DND-41 (cell line): Measurements from ENCODE around the gene NHERF2.

Source experiments
- ATAC-seq: fragments of 200-7000 bp; cut with Tn5 transposase; 3 replicates; pipeline ENCODE4 v1.9.1; 2021; ENCODE audit warnings: low read depth; ENCODE audit not compliant: insufficient read depth
- DNase-seq: peaks from one replicate; pipeline ENCODE4 v3.0.0-alpha.2; 2020
- H2AFZ ChIP-seq: 2 replicates; pipeline ENCODE4 v1.6.0; 2012; ENCODE audit warnings: low read depth, low read length
- H3K27ac ChIP-seq: 2 replicates; pipeline ENCODE4 v1.5.1; 2012; ENCODE audit warnings: low read length, inconsistent platforms
- H3K27me3 ChIP-seq: fragments of 200-600 bp; sonication (generic); 2 replicates; pipeline ENCODE4 v1.6.0; 2012; ENCODE audit warnings: low read length, mild to moderate bottlenecking, inconsistent platforms; ENCODE audit not compliant: insufficient read depth, poor library complexity
- H3K36me3 ChIP-seq: 2 replicates; pipeline ENCODE4 v1.5.1; 2012; ENCODE audit warnings: low read length, inconsistent platforms; ENCODE audit not compliant: insufficient read depth
- H3K4me1 ChIP-seq: 2 replicates; pipeline ENCODE4 v1.5.1; 2012; ENCODE audit warnings: mild to moderate bottlenecking, low read length; ENCODE audit not compliant: insufficient read depth
- H3K4me2 ChIP-seq: 2 replicates; pipeline ENCODE4 v1.6.0; 2012; ENCODE audit warnings: mild to moderate bottlenecking, moderate library complexity, low read length, inconsistent platforms; ENCODE audit not compliant: insufficient read depth
- H3K4me3 ChIP-seq, 2 experiments: fragments of 200-600 bp in 1 of 2; shearing (Covaris generic) in 1 of 2; 2 replicates each; pipeline ENCODE4 v1.5.1; 2012 to 2016; ENCODE audit warnings: inconsistent platforms in 2 of 2, low read length in 2 of 2, mild to moderate bottlenecking in 2 of 2, low read depth in 1 of 2, moderate library complexity in 1 of 2
- H3K79me2 ChIP-seq: 2 replicates; pipeline ENCODE4 v1.6.0; 2012; ENCODE audit warnings: low read length, inconsistent platforms; ENCODE audit not compliant: insufficient read depth
- H3K9ac ChIP-seq: 2 replicates; pipeline ENCODE4 v1.6.0; 2012; ENCODE audit warnings: low read depth, mild to moderate bottlenecking, inconsistent platforms, low read length, moderate library complexity
- H3K9me3 ChIP-seq: 2 replicates; pipeline ENCODE4 v1.5.1; 2012; ENCODE audit warnings: low read length, moderate library complexity, mild to moderate bottlenecking, inconsistent platforms; ENCODE audit not compliant: insufficient read depth, severe bottlenecking
- H4K20me1 ChIP-seq: 2 replicates; pipeline ENCODE4 v1.6.0; 2012; ENCODE audit warnings: low read length; ENCODE audit not compliant: insufficient read depth
- CTCF ChIP-seq: IDR thresholded peaks from 2 replicates; pipeline ENCODE4 v1.5.1; 2012; ENCODE audit warnings: borderline replicate concordance, low read length, moderate library complexity, mild to moderate bottlenecking; ENCODE audit not compliant: poor library complexity, severe bottlenecking; ENCODE audit errors: extremely low read depth
- EZH2 ChIP-seq: IDR thresholded peaks from 3 replicates; pipeline ENCODE4 v1.6.1; 2012; ENCODE audit warnings: borderline replicate concordance, low read depth, mild to moderate bottlenecking, moderate library complexity, low read length, inconsistent platforms; ENCODE audit not compliant: severe bottlenecking

NHERF2 gene

DNA sequence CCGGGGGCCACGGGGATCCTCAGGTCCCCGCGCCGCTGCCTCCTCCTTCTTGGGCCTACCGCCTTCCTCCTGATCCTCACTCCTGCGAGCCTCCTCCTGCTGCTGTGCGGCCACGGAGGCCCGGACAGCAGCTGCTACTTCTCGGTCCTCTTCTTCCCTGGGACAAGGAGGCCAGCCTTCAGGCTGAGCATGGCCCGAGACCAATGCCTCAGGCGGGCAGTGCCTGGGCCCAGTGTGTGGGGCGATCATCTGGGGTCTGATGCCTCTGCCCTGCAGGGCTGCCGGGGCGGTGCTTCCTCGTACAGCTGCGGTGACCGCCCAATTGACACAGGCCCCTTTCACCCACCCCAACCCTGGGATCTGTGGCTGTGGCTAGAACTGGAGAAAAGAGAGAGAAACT is 25.7 kb upstream of the NHERF2 start:
- Histone ChIP-seq H3K9me3 (no peaks in the 10 kb centered on the region), H4K20me1 (peaks cover 52% of the 10 kb centered on the region), H2AFZ (no peak overlapping the region), H3K27ac (no peak overlapping the region), H3K27me3 (no peaks in the 10 kb centered on the region), H3K4me3 (no peak overlapping the region), H3K9ac (no peak overlapping the region), H3K4me2 (no peak overlapping the region), H3K4me1 (peaks cover 7% of the 10 kb centered on the region; the same call in 1 of the 2 replicates), H3K79me2 (peaks cover 28% of the 10 kb centered on the region), H3K36me3 (peaks cover 90% of the 10 kb centered on the region)
- ATAC-seq: no peak
- TF ChIP-seq CTCF (no peak), EZH2 (no peak)
- no peak for DNase-seq

DNA sequence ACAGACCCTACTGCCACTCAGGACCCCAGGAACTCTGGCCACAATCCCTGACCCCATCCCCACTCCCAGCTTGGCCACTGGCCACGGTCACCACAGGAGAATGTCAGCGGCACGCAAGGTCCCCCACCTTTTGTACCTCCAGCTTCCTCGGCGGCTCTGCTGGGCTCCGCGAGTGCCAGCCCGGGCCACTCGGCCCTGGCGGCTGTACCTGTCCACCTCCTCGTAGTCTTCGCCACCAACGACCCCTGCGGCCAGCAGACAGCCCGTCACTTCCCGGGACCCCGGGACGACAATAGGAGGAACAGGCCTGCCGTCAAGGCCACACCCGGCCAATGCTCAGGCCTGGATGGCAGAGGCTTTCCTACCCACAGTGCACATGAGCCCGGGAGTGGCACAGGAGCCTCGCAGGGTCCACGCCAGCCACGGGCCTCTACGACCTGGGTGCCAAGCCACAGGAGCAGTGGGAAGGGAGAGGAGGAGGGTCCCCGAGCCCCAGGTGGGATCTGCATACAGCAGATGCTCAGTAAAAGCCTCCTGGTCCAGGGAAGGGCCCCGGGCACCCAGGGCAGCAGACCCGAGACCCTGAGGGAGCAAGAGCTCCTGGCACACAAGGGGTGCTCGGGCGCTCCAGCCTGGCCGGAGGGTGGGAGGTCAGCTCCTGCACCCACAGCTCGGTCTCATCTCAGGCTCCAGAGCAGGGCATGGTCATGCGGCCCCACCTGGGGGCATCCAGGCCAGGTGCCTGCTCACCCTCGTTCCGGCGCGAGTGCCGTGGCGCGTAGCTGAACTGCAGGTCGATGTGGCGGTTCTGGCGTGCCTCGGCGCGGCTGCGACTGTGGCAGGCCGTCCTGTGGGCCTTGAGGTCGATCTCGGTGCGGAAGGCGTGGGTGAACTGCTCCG is 25.0 kb upstream of the NHERF2 start:
- no peak overlapping the region for H2AFZ ChIP-seq
- H3K4me3 ChIP-seq: no peak overlapping the region
- H4K20me1 ChIP-seq: peaks cover 57% of the 10 kb centered on the region
- peaks cover 35% of the 10 kb centered on the region for H3K79me2 ChIP-seq
- ATAC-seq: no peak
- DNase-seq: no peak
- H3K4me2 ChIP-seq: no peak overlapping the region
- H3K27me3 ChIP-seq: no peaks in the 10 kb centered on the region
- peaks cover 13% of the 10 kb centered on the region for H3K4me1 ChIP-seq
- TF ChIP-seq CTCF (no peak), EZH2 (no peak)
- no peak overlapping the region for H3K9ac ChIP-seq
- H3K9me3 ChIP-seq: no peaks in the 10 kb centered on the region
- H3K36me3 ChIP-seq: peaks cover 94% of the 10 kb centered on the region
- no peak overlapping the region for H3K27ac ChIP-seq

GRCh38 chr16:2002406-2003230 is 24.1 kb upstream of the NHERF2 start:
- peaks cover 62% of the 10 kb centered on the region for H4K20me1 ChIP-seq
- H2AFZ ChIP-seq: no peak overlapping the region
- H3K79me2 ChIP-seq: peaks cover 44% of the 10 kb centered on the region
- H3K36me3 ChIP-seq: peaks cover 97% of the 10 kb centered on the region
- no peak overlapping the region for H3K27ac ChIP-seq
- no peak for DNase-seq
- no peak overlapping the region for H3K4me2 ChIP-seq
- no peaks in the 10 kb centered on the region for H3K27me3 ChIP-seq
- no peak overlapping the region for H3K4me3 ChIP-seq
- H3K9me3 ChIP-seq: no peaks in the 10 kb centered on the region
- H3K9ac ChIP-seq: no peak overlapping the region
- peaks cover 22% of the 10 kb centered on the region for H3K4me1 ChIP-seq
- no peak for ATAC-seq
- TF ChIP-seq EZH2 (no peak), CTCF (no peak)
